DND-41 (cell line): Measurements from ENCODE around the gene KCNQ1OT1.

Source experiments
- CTCF ChIP-seq: IDR thresholded peaks from 2 replicates; pipeline ENCODE4 v1.5.1; 2012; ENCODE audit warnings: borderline replicate concordance, low read length, moderate library complexity, mild to moderate bottlenecking; ENCODE audit not compliant: poor library complexity, severe bottlenecking; ENCODE audit errors: extremely low read depth
- EZH2 ChIP-seq: IDR thresholded peaks from 3 replicates; pipeline ENCODE4 v1.6.1; 2012; ENCODE audit warnings: borderline replicate concordance, low read depth, mild to moderate bottlenecking, moderate library complexity, low read length, inconsistent platforms; ENCODE audit not compliant: severe bottlenecking

- TF ChIP-seq CTCF (no peak), EZH2 (no peak)
These were observed 121.5 kb downstream of the KCNQ1OT1 start for GRCh38 chr11:2577991-2578928.
